K562 (cell line): ENCODE data around the gene SCRN3. TPM values are rescaled to one million over a fixed set of nuclear protein-coding genes. Genes with fewer than 3 reads are reported as not detected.

Source experiments
- ATAC-seq: fragments of 200-7000 bp; cut with Tn5 transposase; 3 replicates; pipeline ENCODE4 v1.9.1; 2020; ENCODE audit warnings: moderate library complexity
- BruUV-seq: library from RNA; stranded (reverse); fragments of 400-500 nt; replicated peaks from 2 replicates; lab custom pipeline; 2021; lab: Mats Ljungman, UMichigan
- CTCF ChIA-PET: fragments of 300-600 bp; formaldehyde crosslinking; extraction: SDS; loops from one replicate; lab custom pipeline; 2021; ENCODE audit warnings: low intra/inter-chr PET ratio; lab: Yijun Ruan, JAX
- POLR2A ChIA-PET: fragments of 300-600, 350-650 bp; sonication (Branson Sonifier 250); formaldehyde crosslinking; extraction: SDS; loops from one replicate; lab custom pipeline; 2021; ENCODE audit warnings: antibody characterized with exemption, inconsistent platforms; lab: Yijun Ruan, JAX
- DNase-seq, 4 experiments: peaks; one replicate each; pipeline versions ENCODE4 v3.0.0 to v3.0.0-alpha.2; 2011 to 2018; ENCODE audit warnings: low spot score in 3 of 4, mixed read lengths in 3 of 4; ENCODE audit errors: extremely low read depth in 1 of 4
- FAIRE-seq: peaks from 2 replicates; lab custom pipeline; 2011; peaks lifted over from hg19 to GRCh38; lab: Jason Lieb, UNC
- H2AFZ ChIP-seq: 2 replicates; pipeline ENCODE4 v1.6.0; 2011; ENCODE audit warnings: low read depth, low read length, control low read depth, inconsistent platforms
- H3K27ac ChIP-seq: fragments of 200-600 bp; 3 replicates; pipeline ENCODE4 v1.8.0; 2011; ENCODE audit warnings: low read depth, mild to moderate bottlenecking, control low read depth, inconsistent platforms, low read length, moderate library complexity, mixed read lengths; ENCODE audit errors: extremely low read depth
- H3K27me3 ChIP-seq, 2 experiments: fragments of 300-600 bp in 1 of 2; 2 replicates in 1 of 2; 3 replicates in 1 of 2; pipeline versions ENCODE4 v1.6.0 to v1.8.0; 2011; ENCODE audit warnings: inconsistent platforms in 2 of 2, low read length in 2 of 2, mild to moderate bottlenecking in 1 of 2, mixed read lengths in 1 of 2, moderate library complexity in 1 of 2; ENCODE audit not compliant: control insufficient read depth in 2 of 2, insufficient read depth in 2 of 2
- H3K36me3 ChIP-seq: fragments of 300-600 bp; 3 replicates; pipeline ENCODE4 v1.8.0; 2011; ENCODE audit warnings: mild to moderate bottlenecking, low read length, inconsistent platforms; ENCODE audit not compliant: control insufficient read depth, insufficient read depth
- H3K4me1 ChIP-seq, 2 experiments: fragments of 200-600 bp in 1 of 2; replicated peaks in 1 of 2; 2 replicates in 1 of 2; 3 replicates in 1 of 2; pipeline versions ENCODE4 v1.5.1 to v1.8.0; 2011; ENCODE audit warnings: inconsistent platforms in 2 of 2, low read length in 2 of 2, mild to moderate bottlenecking in 1 of 2, mixed read lengths in 1 of 2, moderate library complexity in 1 of 2; ENCODE audit not compliant: control insufficient read depth in 2 of 2, insufficient read depth in 2 of 2
- H3K4me2 ChIP-seq: 2 replicates; pipeline ENCODE4 v1.6.1; 2011; ENCODE audit warnings: low read length, control low read depth, inconsistent platforms, mixed read lengths; ENCODE audit not compliant: insufficient read depth
- H3K4me3 ChIP-seq: fragments of 200-600 bp; sonication (generic), shearing (Covaris generic); 2 replicates; pipeline ENCODE4 v1.5.1; 2016; ENCODE audit warnings: control low read depth, inconsistent platforms
- H3K79me2 ChIP-seq: fragments of 200-600 bp; 3 replicates; pipeline ENCODE4 v1.8.0; 2011; ENCODE audit warnings: low read length, inconsistent platforms; ENCODE audit not compliant: control insufficient read depth, insufficient read depth
- H3K9ac ChIP-seq, 2 experiments: 2 replicates each; pipeline versions ENCODE4 v1.6.0 to v1.6.1; 2011; ENCODE audit warnings: low read depth in 2 of 2, low read length in 2 of 2, control low read depth in 1 of 2, inconsistent platforms in 1 of 2, mild to moderate bottlenecking in 1 of 2, mixed read lengths in 1 of 2; ENCODE audit not compliant: insufficient read depth in 1 of 2
- H3K9me1 ChIP-seq: one replicate; pipeline ENCODE4 v1.6.0; 2011; ENCODE audit warnings: inconsistent platforms, mild to moderate bottlenecking, low read length, moderate library complexity; ENCODE audit not compliant: control insufficient read depth, insufficient read depth
- H3K9me3 ChIP-seq: replicated peaks from 2 replicates; pipeline ENCODE4 v1.5.1; 2011; ENCODE audit warnings: low read depth, low read length, inconsistent platforms; ENCODE audit not compliant: control insufficient read depth, insufficient read depth
- H4K20me1 ChIP-seq: replicated peaks from 2 replicates; pipeline ENCODE4 v1.6.1; 2011; ENCODE audit warnings: low read length, inconsistent platforms, mixed read lengths; ENCODE audit not compliant: control insufficient read depth, insufficient read depth
- BRD9 ChIP-seq: fragments of 450-650 bp; IDR thresholded peaks from 2 replicates; pipeline ENCODE4 v1.6.1; 2018; ENCODE audit warnings: low read depth; ENCODE audit not compliant: partially characterized antibody
- CUX1 ChIP-seq: fragments of 200-800 bp; sonication (Bioruptor generic); IDR thresholded peaks from 2 replicates; pipeline ENCODE4 v1.6.1; 2016; ENCODE audit warnings: missing genetic modification characterization, missing compliant biosample characterization
- DMBX1 ChIP-seq: fragments of 250-450 bp; sonication (Bioruptor Pico); IDR thresholded peaks from 2 replicates; pipeline ENCODE4 v1.8.0; 2022; ENCODE audit warnings: inconsistent platforms, mild to moderate bottlenecking, moderate library complexity, borderline replicate concordance
- HDAC8 ChIP-seq: fragments of 450-650 bp; IDR thresholded peaks from 2 replicates; pipeline ENCODE4 v1.6.1; 2016; ENCODE audit warnings: mild to moderate bottlenecking, missing genetic modification characterization, moderate library complexity, missing compliant biosample characterization
- NFIX ChIP-seq: fragments of 250-450 bp; sonication (Bioruptor Pico); IDR thresholded peaks from 2 replicates; pipeline ENCODE4 v1.4.0; 2020; ENCODE audit warnings: low read depth, mild to moderate bottlenecking, moderate library complexity
- POLR2AphosphoS2 ChIP-seq: IDR thresholded peaks from 2 replicates; pipeline ENCODE4 v1.6.1; 2012; ENCODE audit warnings: low read length, improper control_type of control experiment
- PRDM10 ChIP-seq: fragments of 450-650 bp; IDR thresholded peaks from 2 replicates; pipeline ENCODE4 v1.6.1; 2018; ENCODE audit not compliant: partially characterized antibody
- SMARCA5 ChIP-seq: fragments of 450-650 bp; IDR thresholded peaks from 2 replicates; pipeline ENCODE4 v1.6.1; 2016
- SRSF1 ChIP-seq: fragments of 200-400 bp; formaldehyde crosslinking; IDR thresholded peaks from 2 replicates; pipeline ENCODE4 v1.6.1; 2017; ENCODE audit warnings: mild to moderate bottlenecking, low read depth, low read length, moderate library complexity
- TARDBP ChIP-seq: fragments of 450-650 bp; IDR thresholded peaks from 2 replicates; pipeline ENCODE4 v1.6.1; 2016
- TRIM24 ChIP-seq, 2 experiments: fragments of 450-650 bp; IDR thresholded peaks; 2 replicates each; pipeline ENCODE4 v1.6.1; 2016
- ZNF668 ChIP-seq: fragments of 250-450 bp; sonication (Bioruptor Pico); IDR thresholded peaks from 2 replicates; pipeline ENCODE4 v1.8.0; 2022; ENCODE audit warnings: mild to moderate bottlenecking, inconsistent platforms
- ZNF717 ChIP-seq: fragments of 250-450 bp; sonication (Bioruptor Pico); IDR thresholded peaks from 2 replicates; pipeline ENCODE4 v1.5.0; 2021
- WGBS: fragments of 100-300 bp; shearing (Covaris generic); methylation state at CpG from one replicate; pipeline ENCODE4 v1.1.6; 2016; ENCODE audit warnings: low coverage, mixed read lengths; ENCODE audit not compliant: insufficient coverage; ENCODE audit errors: missing lambda C conversion rate; 5-methylcytosine and 5-hydroxymethylcytosine counted together
- in situ Hi-C: fragments of 300-500 bp; cut with MboI; formaldehyde crosslinking; loops from 4 replicates; pipeline ENCODE4 v1.15.0; 2018; ENCODE audit warnings: inconsistent platforms, mixed read lengths
- intact Hi-C: fragments of 100-400 bp; cut with micrococcal nuclease; formaldehyde crosslinking; loops from 2 replicates; pipeline ENCODE4 v1.14.2; 2022
- polyA plus RNA-seq, 8 experiments: library from polyadenylated mRNA; depleted of rRNA in 4 of 8; stranded (reverse) in 5 of 8; unstranded in 3 of 8; fragments of >200 nt; fragmentation: Nextera tagmentation in 2 of 8; fragmentation: Illumina TruSeq in 1 of 8; extraction: Ambion mirVana in 2 of 8; extraction: Trizol in 1 of 8; gene quantifications; 2 replicates each; pipeline versions ENCODE4 v1.2.1 to v1.2.3, GENCODE V29; 2011 to 2014; ENCODE audit warnings: inconsistent platforms in 1 of 8, missing spikeins in 1 of 8
- total RNA-seq, 7 experiments: library from RNA; depleted of rRNA in 6 of 7; stranded (reverse); fragments of >200 nt in 6 of 7; fragmentation: Illumina TruSeq in 2 of 7; extraction: Trizol in 2 of 7; gene quantifications; 2 replicates each; pipeline versions ENCODE4 v1.2.1 to v1.2.3, GENCODE V29; 2011 to 2021; ENCODE audit warnings: low replicate concordance in 1 of 7

SCRN3 gene
- total and polyA plus RNA-seq, 9 of the 15 experiments (the other 6 are each of a cell fraction or from before 2014, with no cell fraction given) = 7.7 to 21.8 (median 20.0) TPM

- TF ChIP-seq PRDM10 (no peak), ZNF717 (CRISPR knock-in tag) (no peak), POLR2AphosphoS2 (no peak), BRD9 (no peak), ZNF668 (CRISPR knock-in tag) (no peak), DMBX1 (CRISPR knock-in tag) (no peak), NFIX (no peak), SMARCA5 (no peak), TARDBP (no peak)
These were observed 18.6 kb upstream of the SCRN3 start (continued) for GRCh38 chr2:174376967-174377366.

DNA sequence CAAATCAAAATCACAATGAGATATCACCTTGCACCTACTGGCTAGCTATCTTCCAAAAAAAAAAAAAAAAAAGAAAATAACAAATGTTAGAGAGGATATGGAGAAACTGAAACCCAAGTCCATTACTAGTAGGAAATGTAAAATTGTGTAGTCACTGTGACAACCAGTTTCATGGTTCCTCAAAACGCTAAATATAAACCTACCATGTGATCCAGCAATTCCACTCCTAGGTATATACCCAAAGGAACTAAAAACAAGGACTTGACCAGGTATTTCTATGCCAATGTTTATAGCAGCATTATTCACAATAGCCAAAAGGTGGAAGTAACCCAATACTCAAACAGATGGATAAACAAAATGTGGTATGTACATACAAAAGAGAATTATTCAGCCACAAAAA, 11.7 kb upstream of the SCRN3 start:
- Histone ChIP-seq H3K9ac (no peak overlapping the region), H3K9me1 (no peaks in the 10 kb centered on the region), H3K36me3 (peaks cover 26% of the 10 kb centered on the region), H3K27ac (peak overlapping the region; percentile 20; the same call in 1 of the 3 replicates), H3K4me1 (no peaks in the 10 kb centered on the region; a peak in 1 of 5 replicates), H3K4me3 (no peak overlapping the region), H3K79me2 (no peaks in the 10 kb centered on the region), H3K27me3 (no peaks in the 10 kb centered on the region), H3K9me3 (no peaks in the 10 kb centered on the region), H4K20me1 (no peaks in the 10 kb centered on the region), H3K4me2 (no peak overlapping the region), H2AFZ (no peak overlapping the region)
- POLR2A ChIA-PET = no interaction called here
- DNase-seq = no peak
- in situ Hi-C loops (no loop called here), intact Hi-C loops (no loop called here)
- 8% methylated on average over 1 of the region's 1 CpG for WGBS
- no peak for FAIRE-seq
- no TSS peak for BruUV-seq
- CTCF ChIA-PET = no interaction called here
- ATAC-seq = peak; percentile 37; the same call in 2 of the 3 replicates
- TF ChIP-seq SRSF1 = no peak
- TF ChIP-seq HDAC8 (tag) = no peak
- no peak for TF ChIP-seq CUX1 (CRISPR knock-in tag)
- 0 out of 4 replicates have a peak, but pooled peaks of 1 of the 2 experiments have one; percentile 23 for TF ChIP-seq TRIM24 (IDR thresholded peaks at IDR 0.05)
- peak; percentile 49 for TF ChIP-seq BRD9
